H1 (cell line): Measurements from ENCODE around the gene TTBK2. TPM values are rescaled to one million over a fixed set of nuclear protein-coding genes. Genes with fewer than 3 reads are reported as not detected.

Source experiments
- CHD7 ChIP-seq: fragments of 300-600 bp; sonication (generic); IDR thresholded peaks from 2 replicates; pipeline ENCODE4 v1.7.1; 2012; ENCODE audit warnings: low read length, moderate library complexity, mild to moderate bottlenecking, inconsistent platforms; ENCODE audit not compliant: insufficient replicate concordance
- E2F6 ChIP-seq: IDR thresholded peaks from 2 replicates; pipeline ENCODE4 v1.6.1; 2012; ENCODE audit warnings: inconsistent platforms
- polyA plus RNA-seq, 7 experiments: library from polyadenylated mRNA; depleted of rRNA in 3 of 7; stranded (reverse) in 5 of 7; unstranded in 2 of 7; fragments of >200 nt in 5 of 7; fragments of 200-250 nt in 2 of 7; gene quantifications; 1 replicate in 5 of 7; 2 replicates in 1 of 7; 4 replicates in 1 of 7; pipeline versions ENCODE4 v1.2.1 to v1.2.3, GENCODE V29; 2011 to 2013; ENCODE audit warnings: missing spikeins in 2 of 7, mixed read lengths in 2 of 7
- total RNA-seq: library from RNA; stranded (reverse); fragmentation: NEBNext Ultra II Directional; extraction: Animal tissue kit (Norgen Biotek cat#: 25700); gene quantifications from 2 replicates; pipeline ENCODE4 v1.2.1, GENCODE V29; 2021

TTBK2 gene
- total and polyA plus RNA-seq, 2 of the 8 experiments (the other 6 are each of a cell fraction or from before 2014, with no cell fraction given), result 2.7 to 18.2 TPM

GRCh38 chr15:42742149-42742548 is 178.4 kb downstream of the TTBK2 start (continued):
- TF ChIP-seq CHD7, result no peak
- no peak for TF ChIP-seq E2F6
